Neuron (in vitro differentiated cells): ENCODE measurements around the gene BAHCC1.

ENCODE experiments used
- H2AFZ ChIP-seq: one replicate; pipeline ENCODE4 v1.6.1; 2013; ENCODE audit warnings: low read depth, mild to moderate bottlenecking, inconsistent platforms, low read length, moderate library complexity
- H3K27me3 ChIP-seq: one replicate; pipeline ENCODE4 v1.6.1; 2013; ENCODE audit warnings: low read length; ENCODE audit not compliant: insufficient read depth
- H3K36me3 ChIP-seq: one replicate; pipeline ENCODE4 v1.6.1; 2013; ENCODE audit warnings: low read length; ENCODE audit not compliant: insufficient read depth
- H3K4me1 ChIP-seq: one replicate; pipeline ENCODE4 v1.6.1; 2013; ENCODE audit warnings: low read length; ENCODE audit not compliant: insufficient read depth
- H3K4me3 ChIP-seq: 2 replicates; pipeline ENCODE4 v1.5.1; 2013; ENCODE audit warnings: mild to moderate bottlenecking, low read length, moderate library complexity
- H3K9me3 ChIP-seq: one replicate; pipeline ENCODE4 v1.6.1; 2013; ENCODE audit warnings: low read length

BAHCC1 gene

DNA sequence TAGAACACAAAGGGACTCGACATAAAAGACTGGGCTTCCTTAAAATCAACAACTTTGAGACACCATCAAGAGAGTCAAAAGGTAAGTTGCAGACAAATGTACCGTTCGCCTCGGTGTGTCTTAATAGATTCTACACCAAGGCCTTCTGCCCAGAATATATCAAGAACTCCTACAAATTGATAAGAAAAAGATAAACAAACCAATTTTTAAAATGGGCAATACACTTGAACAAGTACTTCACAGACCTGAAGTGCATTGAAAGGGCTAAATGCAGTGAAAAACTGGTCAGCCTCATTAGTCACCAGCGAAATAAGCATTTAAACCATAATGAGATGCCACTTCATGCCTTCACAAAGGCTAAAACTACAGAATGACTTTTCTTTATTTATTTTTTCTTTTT lies 20.4 kb upstream of the BAHCC1 start:
- no peak overlapping the region for H2AFZ ChIP-seq
- H3K4me1 ChIP-seq, result no peaks in the 10 kb centered on the region
- H3K27me3 ChIP-seq, result peaks cover 2% of the 10 kb centered on the region
- H3K4me3 ChIP-seq, result no peak overlapping the region
- no peaks in the 10 kb centered on the region for H3K36me3 ChIP-seq
- peaks cover 4% of the 10 kb centered on the region for H3K9me3 ChIP-seq

DNA sequence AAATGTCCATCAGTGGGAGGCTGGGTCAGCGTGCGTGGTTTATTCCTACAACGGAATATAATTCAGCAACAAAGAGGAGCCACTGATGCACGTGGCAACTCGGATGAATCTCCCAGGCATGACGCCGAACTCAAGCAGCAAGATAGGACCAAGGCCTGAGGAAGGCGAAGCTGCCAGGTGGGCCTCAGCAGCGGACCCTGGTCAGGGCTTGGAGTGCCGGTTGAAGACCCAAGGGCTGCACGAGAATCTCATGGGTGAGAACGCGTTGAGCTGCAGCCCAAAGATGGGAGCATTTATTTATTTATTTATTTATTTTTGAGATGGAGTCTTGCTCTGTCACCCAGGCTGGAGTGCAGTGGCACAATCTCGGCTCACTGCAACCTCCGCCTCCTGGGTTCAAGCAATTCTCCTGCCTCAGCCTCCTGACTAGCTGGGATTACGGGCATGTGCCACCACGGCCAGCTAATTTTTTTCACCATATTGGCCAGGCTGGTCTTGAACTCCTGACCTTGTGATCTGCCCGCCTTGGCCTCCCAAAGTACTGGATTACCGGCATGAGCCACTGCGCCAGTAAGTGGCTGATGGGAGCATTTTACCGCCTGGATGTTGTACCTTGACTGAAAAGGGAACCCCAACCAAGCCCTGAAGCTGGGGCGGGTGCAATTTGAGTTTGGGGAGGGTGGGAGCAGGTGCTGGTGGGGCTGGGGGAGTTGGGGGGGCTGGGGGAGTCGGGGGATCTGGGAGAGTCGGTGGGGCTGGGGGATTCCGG lies 18.1 kb upstream of the BAHCC1 start:
- H2AFZ ChIP-seq, result no peak overlapping the region
- H3K9me3 ChIP-seq, result peaks cover 4% of the 10 kb centered on the region
- H3K4me1 ChIP-seq, result no peaks in the 10 kb centered on the region
- H3K36me3 ChIP-seq, result no peaks in the 10 kb centered on the region
- H3K4me3 ChIP-seq, result no peak overlapping the region
- H3K27me3 ChIP-seq, result peaks cover 2% of the 10 kb centered on the region

DNA sequence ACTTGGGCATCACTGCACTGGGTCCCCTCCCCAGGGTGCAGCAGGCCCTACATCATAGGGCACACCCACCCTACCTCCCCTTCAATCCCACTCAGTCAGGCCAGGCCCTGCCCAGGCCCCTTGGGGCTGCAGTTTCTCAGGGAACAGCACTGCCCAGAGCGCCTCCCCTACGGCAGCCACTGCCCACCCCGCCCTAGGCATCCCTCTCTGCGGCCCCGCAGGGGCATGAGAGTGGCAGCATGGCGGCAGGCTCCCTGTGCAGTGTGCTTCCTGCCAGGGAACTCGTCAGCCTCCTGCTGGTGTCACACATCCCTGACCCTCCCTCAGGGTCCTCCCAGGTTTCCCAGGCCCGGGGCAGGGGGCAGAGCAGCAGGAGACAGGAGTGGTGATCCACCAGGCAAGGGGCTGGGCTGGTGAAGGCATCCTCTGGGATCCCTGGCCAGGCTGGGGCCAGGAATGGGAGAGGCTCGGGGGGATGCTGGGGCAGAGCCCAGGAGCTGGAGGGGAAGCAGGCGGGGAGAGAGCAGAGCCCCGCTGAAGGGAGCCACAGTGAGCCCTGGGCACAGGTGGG lies 16.2 kb upstream of the BAHCC1 start:
- Histone ChIP-seq H2AFZ (no peak overlapping the region), H3K36me3 (no peaks in the 10 kb centered on the region), H3K4me1 (no peaks in the 10 kb centered on the region), H3K9me3 (peaks cover 4% of the 10 kb centered on the region), H3K4me3 (no peak overlapping the region), H3K27me3 (peaks cover 2% of the 10 kb centered on the region)

DNA sequence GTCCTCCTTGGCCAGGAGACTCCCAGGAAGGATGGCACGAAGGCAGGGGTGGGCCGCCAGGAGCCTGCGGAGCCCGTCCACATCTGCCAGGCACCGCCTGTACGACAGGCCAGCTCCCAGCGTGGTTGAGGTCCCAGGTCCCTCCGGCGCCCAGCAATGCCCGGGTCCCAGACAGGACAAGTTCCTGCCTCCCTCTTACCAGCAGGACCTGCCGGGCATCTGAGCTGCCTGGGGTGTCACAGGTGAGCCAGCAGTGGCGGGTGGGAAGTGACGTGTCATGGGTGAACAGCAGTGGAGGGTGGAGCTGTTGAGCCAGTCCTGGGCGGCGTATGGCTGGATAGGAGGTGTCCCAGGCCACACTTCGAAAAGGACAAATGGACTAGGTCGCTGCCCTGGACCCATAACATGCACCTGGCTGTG lies 15.7 kb upstream of the BAHCC1 start:
- no peaks in the 10 kb centered on the region for H3K36me3 ChIP-seq
- no peak overlapping the region for H2AFZ ChIP-seq
- H3K27me3 ChIP-seq, result peaks cover 2% of the 10 kb centered on the region
- no peaks in the 10 kb centered on the region for H3K4me1 ChIP-seq
- no peak overlapping the region for H3K4me3 ChIP-seq
- peaks cover 4% of the 10 kb centered on the region for H3K9me3 ChIP-seq

DNA sequence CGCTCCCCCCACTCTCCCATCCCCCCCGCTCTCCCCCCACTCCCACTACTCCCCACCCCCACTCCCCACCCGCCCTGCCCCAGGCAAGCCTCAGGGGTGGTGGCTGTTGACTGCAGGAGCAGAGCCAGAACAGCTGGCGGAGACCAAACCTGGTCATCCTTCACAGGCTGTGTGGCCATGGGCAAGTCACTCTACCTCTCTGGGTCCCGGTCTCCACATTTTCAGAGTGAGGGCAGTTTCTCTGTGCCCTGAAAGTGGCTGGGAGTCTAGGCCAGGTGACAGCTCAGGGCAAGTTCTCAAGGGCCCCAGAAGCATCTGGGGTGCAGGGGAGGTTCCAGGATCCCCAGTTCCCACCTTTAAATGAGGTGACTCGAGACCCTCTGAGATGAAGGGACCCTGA lies 15.1 kb upstream of the BAHCC1 start:
- H3K4me3 ChIP-seq, result no peak overlapping the region
- H3K36me3 ChIP-seq, result no peaks in the 10 kb centered on the region
- H3K4me1 ChIP-seq, result peaks cover 4% of the 10 kb centered on the region
- no peak overlapping the region for H2AFZ ChIP-seq
- H3K27me3 ChIP-seq, result peaks cover 2% of the 10 kb centered on the region
- peaks cover 2% of the 10 kb centered on the region for H3K9me3 ChIP-seq

DNA sequence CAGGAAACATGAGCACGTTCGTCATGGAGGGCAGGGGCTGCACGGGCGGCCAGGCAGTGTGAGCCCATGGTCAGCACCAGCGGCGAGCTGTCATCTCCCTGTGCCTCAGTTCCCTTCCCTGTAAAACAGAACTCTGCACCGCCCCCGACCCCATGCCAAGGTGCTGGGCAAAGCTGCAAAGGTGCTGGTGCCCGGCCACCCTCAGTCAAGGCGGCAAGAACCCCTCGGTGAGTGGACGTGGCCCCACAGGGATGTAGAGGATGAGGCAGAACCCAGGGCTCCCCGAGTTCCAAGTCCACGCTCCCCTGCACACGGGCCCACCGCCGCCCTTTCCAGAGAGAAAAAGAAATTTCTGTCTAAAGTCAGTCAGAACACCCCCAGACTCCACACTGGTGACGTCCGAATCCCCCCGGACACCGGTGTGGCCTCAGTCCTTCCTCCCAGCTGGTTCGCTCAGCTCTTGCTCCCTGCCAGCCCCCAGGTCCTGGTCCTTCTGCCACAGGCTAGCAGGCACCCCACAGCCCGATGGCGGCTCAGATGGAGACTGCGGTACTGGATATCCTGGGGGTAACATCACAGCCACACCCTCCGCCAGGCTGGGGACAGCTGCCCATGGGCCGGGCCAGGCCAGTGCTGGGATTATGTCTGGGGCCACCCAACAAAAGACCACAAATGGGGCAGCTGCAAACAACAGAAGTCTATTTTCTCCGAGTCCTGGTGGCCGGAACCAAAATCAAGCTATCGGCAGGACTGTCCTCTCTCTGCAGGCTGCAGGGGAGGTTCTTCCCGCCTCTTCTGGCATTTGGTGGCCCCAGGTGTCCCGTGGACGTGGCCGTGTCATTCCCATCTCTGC lies 14.4 kb upstream of the BAHCC1 start:
- Histone ChIP-seq H3K9me3 (no peaks in the 10 kb centered on the region), H3K4me1 (peaks cover 12% of the 10 kb centered on the region), H3K36me3 (no peaks in the 10 kb centered on the region), H3K27me3 (peaks cover 2% of the 10 kb centered on the region), H2AFZ (no peak overlapping the region), H3K4me3 (no peak overlapping the region)

DNA sequence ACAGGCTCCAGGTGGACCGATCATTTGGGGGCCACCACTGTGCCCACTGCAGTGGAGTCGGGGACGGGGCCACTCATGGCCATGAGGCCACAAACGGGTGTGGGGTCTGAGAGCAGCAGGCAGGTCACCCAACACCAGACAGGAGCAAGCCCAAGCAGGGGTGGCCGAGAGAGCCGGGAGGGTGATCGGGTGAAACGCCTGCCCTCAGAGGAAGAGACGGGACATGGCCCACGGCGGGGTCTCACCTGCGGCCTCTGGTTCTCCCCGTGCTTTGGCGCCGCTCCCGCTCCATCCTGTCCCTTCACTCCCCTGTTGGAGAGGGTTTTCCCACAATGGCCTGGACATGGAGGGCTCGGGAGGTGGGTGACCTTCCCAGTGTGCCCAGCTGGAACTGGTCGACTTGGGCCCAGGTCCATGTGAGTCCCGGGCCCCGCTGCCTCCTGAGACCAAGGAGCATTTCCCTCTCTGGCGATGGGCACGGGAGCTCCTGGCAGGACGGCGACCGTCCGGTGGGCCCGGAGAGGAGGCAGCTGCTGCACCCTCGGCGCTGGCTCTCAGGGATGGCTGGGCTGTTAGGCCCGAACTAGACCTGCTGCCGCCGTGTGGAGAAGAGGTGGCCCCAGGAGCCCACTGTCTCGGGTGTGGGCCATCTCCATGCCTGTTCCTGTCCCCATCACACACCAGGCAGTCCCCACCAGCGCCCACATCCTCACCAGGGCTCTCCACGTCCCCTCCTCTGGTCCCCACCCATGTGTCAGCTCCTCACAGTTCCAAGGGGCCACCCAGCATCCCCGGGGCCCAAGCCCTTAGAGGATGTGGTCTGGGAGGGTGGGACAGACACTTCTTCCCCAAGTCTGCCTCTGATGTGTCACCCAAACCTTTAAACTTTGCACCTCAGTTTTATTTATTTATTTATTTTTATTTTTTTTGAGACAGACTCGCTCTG lies 13.4 kb upstream of the BAHCC1 start:
- Histone ChIP-seq H3K9me3 (no peaks in the 10 kb centered on the region), H3K27me3 (no peaks in the 10 kb centered on the region), H3K36me3 (no peaks in the 10 kb centered on the region), H2AFZ (no peak overlapping the region), H3K4me3 (no peak overlapping the region), H3K4me1 (peaks cover 13% of the 10 kb centered on the region)

DNA sequence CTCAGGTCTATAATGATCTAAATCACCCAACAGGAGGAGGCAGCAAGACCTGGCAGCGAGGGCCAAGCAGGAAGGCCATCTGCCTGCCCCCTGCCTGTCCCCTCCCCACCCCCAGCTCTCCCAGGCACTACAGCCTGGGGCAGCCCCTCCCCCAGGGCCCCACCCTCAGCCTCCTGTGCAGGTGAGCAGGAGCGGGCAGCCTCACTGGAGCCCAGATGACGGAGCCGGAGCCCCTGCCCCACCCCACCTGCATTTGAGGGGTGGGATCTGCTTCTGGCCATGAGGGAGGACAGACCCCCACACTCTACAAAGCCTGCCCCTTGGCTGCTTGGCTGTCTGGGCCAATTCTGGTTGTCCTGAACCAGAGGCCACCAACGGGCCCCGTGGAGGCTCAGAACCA lies 12.4 kb upstream of the BAHCC1 start:
- H2AFZ ChIP-seq, result no peak overlapping the region
- H3K4me3 ChIP-seq, result no peak overlapping the region
- no peaks in the 10 kb centered on the region for H3K36me3 ChIP-seq
- H3K9me3 ChIP-seq, result no peaks in the 10 kb centered on the region
- H3K27me3 ChIP-seq, result no peaks in the 10 kb centered on the region
- H3K4me1 ChIP-seq, result peaks cover 19% of the 10 kb centered on the region

DNA sequence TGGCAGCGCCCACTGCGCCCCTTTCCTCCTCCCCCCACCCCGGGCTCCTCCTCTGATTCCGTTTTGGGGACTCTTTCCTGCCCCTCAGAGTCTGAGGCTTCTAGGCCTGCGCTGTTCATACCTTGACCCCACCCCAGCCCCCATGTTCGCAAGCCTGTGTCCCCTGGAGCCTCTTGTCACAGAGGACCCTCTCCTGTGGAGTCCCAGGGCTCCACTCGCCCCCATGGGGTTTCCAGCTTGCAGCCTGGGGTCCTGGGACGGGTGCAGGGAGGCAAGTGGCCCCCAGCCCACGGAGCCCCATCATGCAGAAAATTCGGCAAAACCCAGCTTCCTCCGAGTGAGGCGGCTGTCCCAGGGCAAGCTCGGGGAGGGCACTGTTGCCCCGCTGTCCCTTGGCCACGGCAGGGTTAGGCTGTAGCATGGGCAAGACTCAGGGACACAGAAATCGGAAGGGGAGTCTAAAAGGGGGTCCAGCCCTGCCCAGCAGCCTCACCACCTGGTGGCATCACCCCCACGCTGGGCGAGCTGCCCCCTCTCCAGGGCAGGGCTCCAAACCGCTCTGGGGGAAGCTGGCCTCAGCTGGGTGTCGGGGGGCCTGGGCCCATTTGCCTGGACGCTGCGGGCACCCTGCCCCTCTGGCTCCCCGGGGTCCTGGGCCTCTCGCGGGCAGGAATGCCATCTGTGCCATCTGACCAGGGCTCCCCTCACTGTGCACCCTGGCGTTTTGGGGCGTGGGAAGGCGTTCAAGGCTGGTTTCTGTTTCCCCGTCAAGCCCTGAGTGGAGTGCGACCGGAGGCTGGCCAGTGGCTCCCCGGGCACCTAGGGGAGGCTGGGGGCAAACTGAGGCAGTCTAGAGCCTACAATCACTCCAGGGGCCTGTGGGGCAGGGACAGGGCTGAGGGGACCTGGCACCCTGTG lies 11.5 kb upstream of the BAHCC1 start:
- H3K36me3 ChIP-seq, result no peaks in the 10 kb centered on the region
- H2AFZ ChIP-seq, result no peak overlapping the region
- no peak overlapping the region for H3K4me3 ChIP-seq
- H3K4me1 ChIP-seq, result peaks cover 29% of the 10 kb centered on the region
- no peaks in the 10 kb centered on the region for H3K9me3 ChIP-seq
- no peaks in the 10 kb centered on the region for H3K27me3 ChIP-seq

DNA sequence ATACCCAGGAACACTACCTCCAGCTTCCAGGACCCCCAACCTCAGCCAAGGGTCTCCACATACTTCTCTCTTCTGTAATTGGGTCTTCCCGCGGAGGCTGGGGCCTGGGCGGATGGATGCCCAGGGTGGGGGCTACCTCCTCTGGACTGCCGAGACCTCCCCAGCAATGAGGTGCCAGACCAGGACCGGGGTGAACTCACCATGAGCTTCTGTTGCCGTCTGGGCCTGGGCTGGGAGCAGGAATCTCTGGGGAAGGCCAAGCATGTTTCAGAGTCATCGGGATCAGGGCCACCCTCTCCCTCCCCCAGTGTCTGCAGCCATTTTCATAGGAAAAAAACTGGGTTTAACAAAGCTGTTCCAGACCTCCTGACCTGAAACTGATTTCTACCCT lies 10.3 kb upstream of the BAHCC1 start:
- Histone ChIP-seq H3K27me3 (no peaks in the 10 kb centered on the region), H3K9me3 (no peaks in the 10 kb centered on the region), H3K4me1 (peaks cover 40% of the 10 kb centered on the region), H2AFZ (no peak overlapping the region), H3K36me3 (no peaks in the 10 kb centered on the region), H3K4me3 (no peak overlapping the region)

DNA sequence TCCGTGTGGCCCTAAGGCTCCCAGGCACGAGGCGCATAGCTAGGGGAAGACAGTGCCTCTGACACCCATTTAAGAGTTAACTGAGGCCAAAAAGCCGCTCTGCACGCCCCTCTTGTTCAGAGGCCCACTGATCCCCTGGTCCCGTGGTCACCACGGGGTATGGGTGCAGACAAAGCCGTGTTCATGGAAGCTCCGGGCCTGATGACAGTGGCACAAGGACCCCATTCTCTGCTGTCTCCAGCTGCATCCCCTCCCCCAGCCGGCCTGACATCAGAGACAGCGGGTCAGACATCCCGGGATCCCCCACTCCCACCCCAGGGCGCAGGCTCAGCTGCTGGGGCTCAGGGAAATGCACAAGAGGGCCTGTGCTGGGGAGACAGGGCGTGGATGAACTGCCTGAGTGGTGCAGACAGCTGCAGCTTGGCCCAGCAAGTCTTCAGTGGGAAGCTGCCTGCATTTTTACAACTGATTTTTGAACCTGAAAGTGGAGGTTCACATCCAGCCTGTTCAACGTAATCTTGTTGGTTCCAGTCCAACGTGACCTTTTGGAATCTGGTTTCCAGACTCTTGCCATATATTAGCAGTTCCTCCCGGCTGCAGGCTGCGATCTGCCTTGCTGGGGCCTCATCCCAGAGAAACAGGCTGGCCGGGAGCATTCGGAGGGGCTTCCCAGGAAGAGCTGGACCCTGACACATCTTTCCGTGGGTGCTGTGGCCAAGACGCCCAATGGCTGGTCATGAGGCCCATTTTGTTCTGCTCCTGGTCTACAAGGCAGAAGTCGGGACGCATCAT lies 9.7 kb upstream of the BAHCC1 start:
- H3K4me3 ChIP-seq, result no peak overlapping the region
- H3K4me1 ChIP-seq, result peaks cover 46% of the 10 kb centered on the region
- no peaks in the 10 kb centered on the region for H3K27me3 ChIP-seq
- H3K36me3 ChIP-seq, result no peaks in the 10 kb centered on the region
- no peak overlapping the region for H2AFZ ChIP-seq
- H3K9me3 ChIP-seq, result no peaks in the 10 kb centered on the region
